Measurements from ENCODE around the gene CYP19A1.

CYP19A1 gene

DNA sequence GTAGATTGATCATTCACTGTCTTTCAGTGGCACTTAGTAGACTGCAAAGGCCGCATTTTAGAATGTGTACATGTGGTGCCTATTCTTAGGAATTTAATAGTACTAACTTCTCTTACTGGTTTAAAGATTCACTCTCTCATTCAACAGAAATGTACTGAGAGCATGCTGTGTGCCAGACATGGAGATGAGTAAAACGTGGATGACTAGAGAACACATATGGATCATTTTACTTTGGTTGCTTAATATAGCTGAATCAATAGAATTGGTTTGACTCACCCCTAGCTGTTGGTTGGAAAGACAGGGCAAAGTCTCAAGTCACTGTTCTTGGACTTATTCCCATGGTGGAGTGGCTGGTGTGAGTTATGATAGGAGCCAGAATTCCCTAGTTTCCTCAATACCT is 134.6 kb downstream of the CYP19A1 start:
- H3K9me3 ChIP-seq (ENCODE audit: severe bottlenecking): no peaks in the 10 kb centered on the region
- no peak overlapping the region for H3K4me3 ChIP-seq (ENCODE audit: severe bottlenecking)
- H3K4me1 ChIP-seq (ENCODE audit: insufficient read depth, poor library complexity, severe bottlenecking): peaks cover 7% of the 10 kb centered on the region
- DNase-seq (ENCODE audit: low spot score) (no peak), ATAC-seq (ENCODE audit: low read depth) (peak; percentile 93)
- no peak for TF ChIP-seq CTCF (IDR thresholded peaks at IDR 0.05; ENCODE audit: poor library complexity, severe bottlenecking)
- no peaks in the 10 kb centered on the region for H3K36me3 ChIP-seq (ENCODE audit: low read depth)
- H3K27ac ChIP-seq (ENCODE audit: poor library complexity, severe bottlenecking): peak overlapping the region; percentile 25
- no peaks in the 10 kb centered on the region for H3K27me3 ChIP-seq (ENCODE audit: insufficient read depth, poor library complexity, severe bottlenecking)

DNA sequence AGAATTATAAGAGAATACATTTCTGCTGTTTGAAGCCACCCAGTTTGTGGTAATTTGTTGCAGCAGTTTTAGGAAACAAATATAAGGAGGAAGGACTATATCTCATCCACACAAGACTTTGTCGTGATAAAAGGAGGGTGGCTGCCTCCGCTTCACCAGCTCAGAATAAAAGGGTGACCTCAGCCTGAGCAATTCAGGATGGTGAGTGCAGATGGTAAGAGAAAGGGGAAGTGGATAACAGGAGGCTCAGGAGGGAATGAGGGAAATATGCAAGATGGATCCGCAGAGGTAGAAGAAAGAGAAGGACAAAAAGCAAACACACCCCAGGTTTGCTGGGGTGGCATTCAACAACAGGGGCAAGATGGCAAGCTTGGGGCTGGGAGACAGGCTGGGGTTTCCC is 135.6 kb downstream of the CYP19A1 start:
- no peak for DNase-seq (ENCODE audit: low spot score)
- no peak overlapping the region for H3K4me3 ChIP-seq (ENCODE audit: severe bottlenecking)

GRCh38 chr15:51201581-51201980 is 136.8 kb downstream of the CYP19A1 start:
- Histone ChIP-seq H3K4me1 (ENCODE audit: insufficient read depth, poor library complexity, severe bottlenecking) (peaks cover 7% of the 10 kb centered on the region), H3K36me3 (ENCODE audit: low read depth) (no peaks in the 10 kb centered on the region), H3K4me3 (ENCODE audit: severe bottlenecking) (no peak overlapping the region), H3K27me3 (ENCODE audit: insufficient read depth, poor library complexity, severe bottlenecking) (no peaks in the 10 kb centered on the region), H3K9me3 (ENCODE audit: severe bottlenecking) (no peaks in the 10 kb centered on the region), H3K27ac (ENCODE audit: poor library complexity, severe bottlenecking) (no peak overlapping the region)
- DNase-seq (ENCODE audit: low spot score) (no peak), ATAC-seq (ENCODE audit: low read depth) (no peak)
- TF ChIP-seq CTCF (IDR thresholded peaks at IDR 0.05; ENCODE audit: poor library complexity, severe bottlenecking): no peak

More for the DNA sequence above, 135.6 kb downstream of the CYP19A1 start:
- H3K4me1 ChIP-seq (ENCODE audit: insufficient read depth, poor library complexity, severe bottlenecking): peaks cover 7% of the 10 kb centered on the region
- H3K9me3 ChIP-seq (ENCODE audit: severe bottlenecking): no peaks in the 10 kb centered on the region
- no peaks in the 10 kb centered on the region for H3K36me3 ChIP-seq (ENCODE audit: low read depth)
- TF ChIP-seq CTCF (IDR thresholded peaks at IDR 0.05; ENCODE audit: poor library complexity, severe bottlenecking): no peak
- H3K27me3 ChIP-seq (ENCODE audit: insufficient read depth, poor library complexity, severe bottlenecking): no peaks in the 10 kb centered on the region
- H3K27ac ChIP-seq (ENCODE audit: poor library complexity, severe bottlenecking): no peak overlapping the region
- ATAC-seq (ENCODE audit: low read depth): no peak

- ATAC-seq (ENCODE audit: low read depth) (no peak), DNase-seq (ENCODE audit: low spot score) (no peak)
- Histone ChIP-seq H3K9me3 (ENCODE audit: severe bottlenecking) (no peaks in the 10 kb centered on the region), H3K27ac (ENCODE audit: poor library complexity, severe bottlenecking) (no peak overlapping the region), H3K36me3 (ENCODE audit: low read depth) (no peaks in the 10 kb centered on the region), H3K27me3 (ENCODE audit: insufficient read depth, poor library complexity, severe bottlenecking) (no peaks in the 10 kb centered on the region), H3K4me3 (ENCODE audit: severe bottlenecking) (no peak overlapping the region), H3K4me1 (ENCODE audit: insufficient read depth, poor library complexity, severe bottlenecking) (peaks cover 7% of the 10 kb centered on the region)
- no peak for TF ChIP-seq CTCF (IDR thresholded peaks at IDR 0.05; ENCODE audit: poor library complexity, severe bottlenecking)
These were observed 137.6 kb downstream of the CYP19A1 start for GRCh38 chr15:51200792-51201191.

GRCh38 chr15:51199541-51199940 is 138.9 kb downstream of the CYP19A1 start:
- Histone ChIP-seq H3K4me3 (ENCODE audit: severe bottlenecking) (no peak overlapping the region), H3K27ac (ENCODE audit: poor library complexity, severe bottlenecking) (no peak overlapping the region), H3K4me1 (ENCODE audit: insufficient read depth, poor library complexity, severe bottlenecking) (peaks cover 7% of the 10 kb centered on the region), H3K36me3 (ENCODE audit: low read depth) (no peaks in the 10 kb centered on the region), H3K27me3 (ENCODE audit: insufficient read depth, poor library complexity, severe bottlenecking) (no peaks in the 10 kb centered on the region), H3K9me3 (ENCODE audit: severe bottlenecking) (no peaks in the 10 kb centered on the region)
- ATAC-seq (ENCODE audit: low read depth) (no peak), DNase-seq (ENCODE audit: low spot score) (no peak)
- no peak for TF ChIP-seq CTCF (IDR thresholded peaks at IDR 0.05; ENCODE audit: poor library complexity, severe bottlenecking)

Measured in RWPE2 (cell line).